Bronchial epithelial cell (primary cell): Measurements from ENCODE around the gene GDF2. TPM values are rescaled to one million over a fixed set of nuclear protein-coding genes. Genes with fewer than 3 reads are reported as not detected.

Experiments
- DNase-seq: peaks from one replicate; pipeline ENCODE4 v3.0.0-alpha.2; 2010; ENCODE audit warnings: low read depth
- FAIRE-seq: peaks from 2 replicates; lab custom pipeline; 2011; peaks lifted over from hg19 to GRCh38; lab: Jason Lieb, UNC
- H3K27me3 ChIP-seq: 2 replicates; pipeline ENCODE4 v1.5.1; 2011; ENCODE audit warnings: low read length; ENCODE audit not compliant: control insufficient read depth, insufficient read depth
- H3K36me3 ChIP-seq: 2 replicates; pipeline ENCODE4 v1.5.1; 2011; ENCODE audit warnings: low read length; ENCODE audit not compliant: control insufficient read depth, insufficient read depth
- H3K4me3 ChIP-seq: 2 replicates; pipeline ENCODE4 v1.5.1; 2011; ENCODE audit warnings: mild to moderate bottlenecking, low read depth, low read length, control low read depth
- CTCF ChIP-seq: IDR thresholded peaks from 2 replicates; pipeline ENCODE4 v1.5.1; 2011; ENCODE audit warnings: mild to moderate bottlenecking, moderate library complexity, low read length, control low read depth, inconsistent platforms; ENCODE audit not compliant: insufficient read depth, severe bottlenecking
- total RNA-seq: library from RNA; depleted of rRNA; stranded (reverse); fragments of >200 nt; gene quantifications from 2 replicates; pipeline ENCODE4 v1.2.1, GENCODE V29; 2014

The GDF2 gene
- total RNA-seq, 1 donor from 2014 or later = not detected

- H3K4me3 ChIP-seq = no peak overlapping the region
- DNase-seq (no peak), FAIRE-seq (no peak)
- no peak for TF ChIP-seq CTCF
- H3K36me3 ChIP-seq = no peaks in the 10 kb centered on the region
- H3K27me3 ChIP-seq = peaks cover 2% of the 10 kb centered on the region
Measured at GRCh38 chr10:47331954-47332353, 9.7 kb downstream of the GDF2 start.

- no peak for TF ChIP-seq CTCF
- H3K4me3 ChIP-seq = no peak overlapping the region
- no peak for FAIRE-seq
- peaks cover 2% of the 10 kb centered on the region for H3K27me3 ChIP-seq
- no peak for DNase-seq
- H3K36me3 ChIP-seq = no peaks in the 10 kb centered on the region
Measured at GRCh38 chr10:47332371-47332770, 10.1 kb downstream of the GDF2 start.

- TF ChIP-seq CTCF = no peak
- DNase-seq = no peak
- H3K27me3 ChIP-seq = peaks cover 2% of the 10 kb centered on the region
- H3K4me3 ChIP-seq = no peak overlapping the region
- H3K36me3 ChIP-seq = no peaks in the 10 kb centered on the region
- FAIRE-seq = no peak
Measured at GRCh38 chr10:47332946-47333345, 10.7 kb downstream of the GDF2 start.

- Histone ChIP-seq H3K27me3 (peaks cover 2% of the 10 kb centered on the region), H3K36me3 (no peaks in the 10 kb centered on the region), H3K4me3 (no peak overlapping the region)
- DNase-seq (no peak), FAIRE-seq (no peak)
- no peak for TF ChIP-seq CTCF
Measured at GRCh38 chr10:47333532-47333931, 11.3 kb downstream of the GDF2 start.

GRCh38 chr10:47334466-47335295 lies 12.4 kb downstream of the GDF2 start:
- FAIRE-seq = no peak
- no peak for TF ChIP-seq CTCF
- Histone ChIP-seq H3K36me3 (no peaks in the 10 kb centered on the region), H3K4me3 (no peak overlapping the region), H3K27me3 (peaks cover 2% of the 10 kb centered on the region)
- no peak for DNase-seq

- DNase-seq (no peak), FAIRE-seq (no peak)
- Histone ChIP-seq H3K36me3 (no peaks in the 10 kb centered on the region), H3K4me3 (no peak overlapping the region), H3K27me3 (peaks cover 2% of the 10 kb centered on the region)
- no peak for TF ChIP-seq CTCF
Measured at GRCh38 chr10:47335906-47336305, 13.7 kb downstream of the GDF2 start.
